Esophagus squamous epithelium (tissue), 4 donors: ENCODE measurements around the gene NSG2.

Experiments used
- POLR2A ChIP-seq, 4 donors: fragments of 450-650 bp; IDR thresholded peaks; one replicate each; pipeline ENCODE4 v1.6.1; 2017; ENCODE audit warnings: antibody characterized with exemption in 4 of 4, mild to moderate bottlenecking in 4 of 4, moderate library complexity in 3 of 4
- TF ChIP-seq, protein P1 (sequence below), 6 experiments: fragments of 450-650 bp in 4 of 6; fragments of 200-600 bp in 2 of 6; sonication (generic) in 2 of 6; IDR thresholded peaks; one replicate each; pipeline ENCODE4 v1.5.1; 2016 to 2019; ENCODE audit warnings: antibody characterized with exemption in 6 of 6, mild to moderate bottlenecking in 4 of 6, moderate library complexity in 4 of 6

DNA sequence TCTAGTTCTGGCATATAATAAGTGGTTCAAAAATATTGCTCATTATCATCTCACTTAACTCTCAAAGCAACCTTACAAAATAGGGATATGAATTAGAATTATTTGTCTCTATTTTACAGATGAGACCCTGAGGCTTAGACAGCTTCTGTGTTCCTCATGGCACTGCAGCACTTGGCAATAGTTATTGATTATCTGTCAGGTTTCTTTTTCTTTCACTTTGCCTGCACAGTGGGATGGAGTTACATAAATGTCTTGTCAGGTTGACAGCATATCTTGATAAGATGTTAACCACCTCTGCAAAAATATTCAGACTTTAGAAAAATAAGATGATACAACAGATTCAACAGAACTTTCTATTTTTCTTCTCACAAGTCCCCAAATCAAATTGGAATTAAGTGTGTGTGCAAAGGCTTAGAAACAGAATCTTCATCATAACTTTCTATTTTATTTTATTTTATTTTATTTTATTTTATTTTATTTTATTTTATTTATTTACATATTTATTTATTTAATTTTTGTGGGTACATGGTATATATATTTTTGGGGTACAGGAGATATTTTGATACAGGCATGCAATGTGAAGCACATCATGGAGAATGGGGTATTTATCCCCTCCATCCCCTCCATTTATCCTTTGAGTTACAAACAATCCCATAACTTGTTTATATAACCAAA lies 17.7 kb downstream of the NSG2 start:
- TF ChIP-seq, protein P1, sequence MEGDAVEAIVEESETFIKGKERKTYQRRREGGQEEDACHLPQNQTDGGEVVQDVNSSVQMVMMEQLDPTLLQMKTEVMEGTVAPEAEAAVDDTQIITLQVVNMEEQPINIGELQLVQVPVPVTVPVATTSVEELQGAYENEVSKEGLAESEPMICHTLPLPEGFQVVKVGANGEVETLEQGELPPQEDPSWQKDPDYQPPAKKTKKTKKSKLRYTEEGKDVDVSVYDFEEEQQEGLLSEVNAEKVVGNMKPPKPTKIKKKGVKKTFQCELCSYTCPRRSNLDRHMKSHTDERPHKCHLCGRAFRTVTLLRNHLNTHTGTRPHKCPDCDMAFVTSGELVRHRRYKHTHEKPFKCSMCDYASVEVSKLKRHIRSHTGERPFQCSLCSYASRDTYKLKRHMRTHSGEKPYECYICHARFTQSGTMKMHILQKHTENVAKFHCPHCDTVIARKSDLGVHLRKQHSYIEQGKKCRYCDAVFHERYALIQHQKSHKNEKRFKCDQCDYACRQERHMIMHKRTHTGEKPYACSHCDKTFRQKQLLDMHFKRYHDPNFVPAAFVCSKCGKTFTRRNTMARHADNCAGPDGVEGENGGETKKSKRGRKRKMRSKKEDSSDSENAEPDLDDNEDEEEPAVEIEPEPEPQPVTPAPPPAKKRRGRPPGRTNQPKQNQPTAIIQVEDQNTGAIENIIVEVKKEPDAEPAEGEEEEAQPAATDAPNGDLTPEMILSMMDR (IDR thresholded peaks at IDR 0.05), result no peak
- TF ChIP-seq POLR2A (IDR thresholded peaks at IDR 0.05), result no peak
